Activated CD4-positive, alpha-beta T cell treated with anti-CD3 and anti-CD28 coated beads for 1 hour (primary cell): ENCODE results near the gene METTL17.
"Not testable (repeated sequence)": the region's sequence is repeated elsewhere in the genome, so short reads cannot be mapped to it uniquely, and the experiment has no call there.

ENCODE experiments used
- DNase-seq: peaks from one replicate; pipeline ENCODE4 v3.0.0-alpha.2; 2020

The METTL17 gene

DNA sequence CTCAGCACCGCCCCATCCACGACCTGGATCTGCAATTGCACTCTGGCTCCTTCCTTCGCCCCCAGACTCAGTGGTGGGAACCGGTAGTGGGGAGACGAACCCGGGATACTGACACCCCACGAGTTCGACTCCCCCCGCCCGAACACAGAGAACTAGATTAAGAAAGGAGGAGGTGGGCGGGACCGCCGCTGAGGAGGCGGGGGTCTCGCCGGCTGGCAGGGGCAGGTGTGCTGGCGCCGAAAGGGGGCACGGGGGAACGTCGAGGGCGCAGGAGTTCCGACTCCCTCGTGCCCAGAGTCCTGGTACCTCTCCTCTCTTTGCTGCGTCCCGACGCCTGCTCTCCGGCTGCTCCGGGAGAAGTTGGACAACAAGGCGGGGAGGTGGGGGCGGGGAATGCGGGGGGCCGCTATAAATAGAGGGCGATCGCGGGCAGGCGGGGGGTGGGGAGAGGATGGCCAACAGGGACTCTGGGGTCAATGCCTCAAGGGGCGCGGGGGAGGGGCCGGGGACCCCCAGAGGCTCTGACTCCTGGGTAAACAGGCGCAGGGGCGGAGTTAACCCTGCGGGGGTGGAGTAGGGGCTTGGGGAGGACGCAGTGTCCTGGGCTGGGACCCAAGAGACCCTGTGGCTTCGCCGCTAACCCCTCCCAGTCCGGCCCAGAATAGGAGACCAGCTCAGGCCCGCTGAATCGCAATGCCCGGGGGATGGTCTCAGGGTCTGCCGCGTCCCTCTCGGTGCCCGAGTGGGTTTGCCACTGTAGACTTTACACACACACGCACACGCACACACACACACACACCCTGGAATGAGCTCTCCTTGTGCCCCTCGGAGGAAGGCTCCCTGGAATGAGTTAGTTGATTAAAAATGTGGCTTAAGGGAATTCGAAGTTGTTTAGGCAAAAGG is 35.8 kb downstream of the METTL17 start:
- DNase-seq = no peak

DNA sequence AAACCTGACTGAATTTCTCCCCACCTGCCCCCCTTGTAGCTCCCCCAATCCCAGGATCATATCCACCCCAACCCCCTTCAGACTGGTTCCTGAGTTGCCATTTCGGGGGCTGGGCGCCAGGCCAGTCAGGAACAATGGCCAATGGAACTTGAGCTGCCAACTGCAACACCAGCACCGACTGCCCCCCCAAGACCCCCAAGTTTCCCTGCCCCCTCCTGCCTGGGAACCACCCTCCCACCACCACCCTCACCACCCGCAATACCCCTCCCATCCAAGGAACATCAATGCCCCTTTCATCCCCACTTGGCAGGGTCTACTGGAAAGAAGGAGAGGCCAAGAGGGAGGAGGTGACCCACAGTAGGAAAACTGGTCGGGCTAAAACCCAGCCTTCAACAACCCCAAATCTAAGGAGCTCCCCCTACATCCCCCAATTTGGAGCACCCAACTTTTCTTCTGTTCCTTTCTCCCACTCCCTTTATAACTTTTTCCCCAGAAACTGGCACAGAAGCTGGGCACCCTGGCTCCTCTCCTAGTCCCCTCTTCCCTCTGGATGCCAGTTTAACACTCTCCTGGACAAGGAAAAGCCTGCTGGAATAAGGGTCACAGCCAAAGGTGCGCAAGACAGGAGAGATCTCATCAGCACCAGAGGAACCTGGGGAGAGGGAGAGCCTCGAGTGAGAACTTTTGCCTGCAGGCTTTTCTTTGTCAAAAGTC is 36.7 kb downstream of the METTL17 start:
- DNase-seq = no peak

DNA sequence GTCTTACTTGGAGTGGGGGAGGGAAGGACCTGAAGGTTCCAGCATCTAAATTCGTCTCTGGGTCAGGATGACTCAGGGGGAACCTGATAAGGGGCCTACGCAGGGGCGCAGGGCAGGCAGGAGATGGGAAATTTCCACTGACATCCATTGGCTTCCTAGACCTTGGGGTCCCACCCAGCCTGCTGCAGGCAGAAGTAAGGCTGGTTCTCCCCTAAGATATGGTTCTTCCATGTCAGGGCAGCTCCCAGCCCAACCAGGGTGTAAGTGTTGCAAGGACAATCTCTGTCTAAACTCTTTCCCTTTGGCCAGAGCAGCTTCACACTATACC is 37.2 kb downstream of the METTL17 start:
- DNase-seq = no peak

DNA sequence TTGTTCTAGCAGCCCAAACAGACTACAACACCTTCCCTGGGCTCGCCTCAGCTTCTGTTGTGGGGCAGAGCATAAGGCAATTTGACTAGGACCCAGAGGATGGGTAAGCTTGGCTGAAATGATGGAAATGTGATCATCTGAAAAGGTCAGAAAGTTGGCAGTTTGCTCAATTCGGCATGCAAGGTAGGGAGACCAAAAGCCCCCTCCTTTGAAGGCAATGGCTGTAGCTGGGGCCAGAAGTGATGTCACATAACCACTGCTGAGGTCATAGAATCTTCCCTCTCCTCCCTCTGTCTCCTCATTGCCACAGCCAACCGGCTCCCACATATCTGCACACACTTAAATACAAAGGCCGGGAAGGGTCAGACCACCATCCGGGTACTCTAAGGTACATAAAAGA is 40.1 kb downstream of the METTL17 start, which contains the start of gene TPPP2:
TSS of gene TPPP2 (plus strand) at position 301 of the 400 bp plus-strand sequence. CDS start 365 bp downstream, outside the sequence.
- no peak for DNase-seq

DNA sequence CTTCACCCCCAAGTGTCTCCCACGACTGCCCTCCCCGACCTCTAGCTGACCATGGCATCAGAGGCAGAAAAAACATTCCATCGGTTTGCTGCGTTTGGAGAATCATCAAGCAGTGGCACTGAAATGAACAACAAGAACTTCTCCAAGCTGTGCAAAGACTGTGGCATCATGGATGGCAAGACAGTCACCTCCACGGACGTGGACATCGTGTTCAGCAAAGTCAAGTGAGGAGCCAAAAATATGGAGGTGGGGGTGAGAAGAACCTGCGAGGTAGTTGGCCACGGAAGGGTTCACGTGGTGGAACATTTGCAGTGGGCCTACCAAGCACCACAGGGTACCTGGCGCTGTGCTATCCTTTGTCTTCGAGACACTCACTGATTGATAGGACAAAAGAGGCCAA is 40.8 kb downstream of the METTL17 start:
- no peak for DNase-seq

DNA sequence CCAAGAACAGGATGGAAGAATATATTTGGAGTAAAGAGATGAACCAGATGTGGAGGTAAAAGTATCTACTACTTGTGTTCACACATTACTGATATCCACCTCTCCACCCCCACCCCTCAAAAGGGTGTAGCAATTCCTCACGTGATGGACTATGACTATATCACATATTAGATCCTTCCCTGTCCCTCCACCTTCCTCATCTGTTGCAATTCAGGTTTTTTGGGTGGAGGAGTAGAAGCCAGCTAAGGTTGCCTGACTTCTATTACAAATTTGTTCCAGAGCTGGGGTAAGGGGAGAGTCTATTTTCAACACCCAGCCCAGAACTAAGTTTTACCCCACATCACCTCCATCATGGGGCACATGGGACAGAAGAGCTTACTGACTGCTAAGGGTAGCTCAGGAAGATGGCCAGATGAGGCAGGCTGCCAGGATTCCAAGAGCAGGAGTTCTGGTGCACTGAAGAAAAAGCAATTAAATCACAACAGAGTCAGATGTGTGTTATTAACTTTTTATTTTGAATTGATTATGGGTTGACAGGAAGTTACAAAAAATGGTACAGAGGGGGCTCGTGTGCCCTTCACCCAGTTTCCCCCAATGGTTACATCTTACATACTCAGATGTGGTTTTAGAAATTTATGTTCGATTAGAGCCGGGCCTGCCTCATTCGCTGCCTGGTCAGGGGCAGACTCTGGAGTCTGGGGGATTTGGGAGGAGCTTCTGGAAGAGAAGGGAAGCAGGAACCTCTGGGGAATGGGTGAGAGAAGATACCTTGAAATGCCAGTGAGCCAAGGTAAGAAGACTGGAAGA is 42.7 kb downstream of the METTL17 start:
- no peak for DNase-seq

DNA sequence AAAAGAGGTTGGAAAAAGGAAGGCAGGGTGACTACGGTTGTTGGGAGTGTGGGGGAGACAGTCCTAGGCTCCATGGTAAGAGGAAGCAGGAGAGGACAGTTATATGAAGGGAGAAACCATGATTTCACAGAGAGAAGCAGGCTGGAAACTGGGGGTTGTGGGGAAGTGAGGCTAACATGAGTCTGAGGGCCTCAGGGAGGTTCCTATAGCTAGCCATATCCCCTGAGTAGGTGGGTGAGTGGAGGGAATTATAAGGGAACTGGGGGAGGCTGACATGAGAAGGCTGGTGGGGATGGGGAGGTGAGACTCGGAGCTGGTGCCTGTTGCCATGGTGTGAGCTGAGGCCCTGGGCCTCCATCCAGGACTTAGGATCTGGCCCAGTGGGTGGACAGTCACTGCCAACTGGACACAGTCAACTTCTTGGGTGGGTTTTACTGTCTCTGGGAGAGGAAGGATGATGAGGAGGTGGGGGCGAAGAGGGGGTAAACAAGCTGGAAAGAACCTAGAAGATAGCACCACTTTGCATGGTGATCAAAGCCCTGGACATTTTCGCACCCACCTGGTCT is 43.4 kb downstream of the METTL17 start:
- no peak for DNase-seq

DNA sequence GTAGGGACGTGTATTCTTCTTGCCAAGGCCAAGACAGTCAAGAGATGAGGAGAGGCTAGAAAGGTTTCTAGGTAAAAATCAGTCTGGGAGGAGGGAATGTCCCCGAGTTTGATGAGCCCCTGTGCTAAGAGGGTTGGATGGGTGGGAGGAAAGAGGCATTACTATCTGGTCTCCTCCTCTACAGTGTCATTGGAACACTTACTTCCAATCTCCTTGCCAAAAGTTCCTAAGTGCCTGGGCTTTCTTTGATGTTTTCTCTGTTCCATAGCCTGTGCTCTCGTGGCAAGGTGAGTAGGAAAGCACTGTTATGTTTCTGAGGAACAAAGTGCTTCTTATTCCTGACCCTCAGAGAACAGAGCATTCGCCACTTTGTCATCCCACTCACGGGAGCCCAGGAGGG is 44.9 kb downstream of the METTL17 start, which contains the start of gene RNASE13:
TSS of gene RNASE13 (minus strand) at position 101 of the 400 bp plus-strand sequence. CDS start 519 bp downstream, outside the sequence.
- no peak for DNase-seq

DNA sequence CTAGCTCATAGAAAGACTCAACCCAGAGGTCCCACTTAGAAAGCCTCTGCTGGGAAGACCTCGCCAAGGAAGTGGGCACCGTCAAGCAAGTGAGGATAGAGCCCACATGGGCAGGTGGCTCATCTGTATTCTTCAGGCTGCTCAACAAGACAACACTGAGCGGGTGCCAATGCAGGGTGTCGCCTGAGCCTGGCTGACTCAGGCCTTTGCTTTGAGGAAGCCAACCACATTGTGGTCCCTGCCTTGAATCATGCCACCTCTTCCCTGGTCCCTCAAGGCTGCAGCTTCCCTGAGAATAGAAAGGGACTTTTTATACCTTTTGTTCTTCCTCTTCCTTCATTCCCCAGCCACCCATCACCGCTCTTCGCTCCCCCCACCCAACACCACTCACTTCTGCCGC is 47.0 kb downstream of the METTL17 start:
- DNase-seq = no peak

DNA sequence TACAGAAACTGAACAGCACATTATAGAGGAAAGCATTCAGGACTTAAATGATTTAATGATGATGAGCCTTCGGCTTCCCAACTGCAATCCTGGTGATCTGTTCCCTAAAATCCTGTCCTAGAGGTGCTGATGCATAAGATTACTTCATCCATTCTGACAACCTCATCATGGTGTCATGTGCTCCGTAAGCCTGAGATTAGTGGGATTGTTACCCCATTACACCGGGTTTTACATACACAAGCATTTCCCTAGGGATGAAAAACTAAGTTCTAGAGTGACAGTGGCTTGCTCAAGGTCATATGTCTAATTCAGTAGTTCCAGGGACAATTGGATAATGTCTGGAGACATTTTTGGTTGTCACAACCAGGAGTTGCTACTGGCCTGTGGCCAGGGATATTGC is 47.4 kb downstream of the METTL17 start:
- no peak for DNase-seq

DNA sequence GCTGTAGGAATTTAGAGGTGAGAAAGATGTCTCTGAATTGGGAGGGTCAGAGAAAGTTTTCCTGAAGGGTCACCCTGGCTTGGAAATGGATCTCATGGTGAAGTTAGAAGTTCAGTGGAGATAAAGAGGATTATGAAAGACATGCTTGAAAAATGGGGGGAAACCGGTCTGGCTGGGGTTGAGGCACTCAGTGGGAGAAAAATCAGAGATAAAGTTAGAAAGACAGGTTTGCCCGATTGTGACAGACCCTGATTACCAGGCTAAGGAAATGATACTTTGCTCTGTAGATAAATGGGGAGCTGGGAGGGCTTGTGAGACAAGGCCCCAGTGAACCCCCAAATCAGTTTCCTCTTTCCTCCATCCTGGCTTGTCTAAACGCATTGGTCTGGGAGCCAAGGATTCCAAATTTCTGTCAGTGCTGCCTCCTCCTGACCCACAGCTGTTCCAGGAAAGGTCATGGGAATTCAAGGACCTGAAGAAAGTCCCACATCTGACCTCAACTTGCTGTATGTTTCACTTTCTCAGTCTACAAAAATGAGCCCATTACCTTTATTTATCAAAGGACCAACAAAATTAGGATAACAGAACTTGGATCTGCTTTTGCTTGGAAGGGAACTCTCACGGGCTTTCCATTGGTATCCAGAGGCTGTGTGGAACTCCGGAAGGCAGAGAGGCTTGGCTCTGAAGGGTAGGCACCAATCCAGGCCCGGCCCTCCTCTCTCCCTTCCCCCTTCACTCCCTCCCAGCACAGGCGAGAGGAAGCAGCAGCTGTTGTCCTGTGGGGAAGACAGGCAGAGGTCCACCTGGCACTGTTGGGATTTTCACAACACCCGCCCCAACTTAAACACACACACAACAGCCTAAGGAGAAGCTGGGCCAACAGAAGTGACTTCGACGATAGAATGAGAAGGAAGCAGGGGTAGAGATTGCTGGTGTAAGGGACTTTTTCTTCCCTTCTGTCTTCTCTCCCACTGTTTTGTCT is 49.0 kb downstream of the METTL17 start:
- DNase-seq = no peak

DNA sequence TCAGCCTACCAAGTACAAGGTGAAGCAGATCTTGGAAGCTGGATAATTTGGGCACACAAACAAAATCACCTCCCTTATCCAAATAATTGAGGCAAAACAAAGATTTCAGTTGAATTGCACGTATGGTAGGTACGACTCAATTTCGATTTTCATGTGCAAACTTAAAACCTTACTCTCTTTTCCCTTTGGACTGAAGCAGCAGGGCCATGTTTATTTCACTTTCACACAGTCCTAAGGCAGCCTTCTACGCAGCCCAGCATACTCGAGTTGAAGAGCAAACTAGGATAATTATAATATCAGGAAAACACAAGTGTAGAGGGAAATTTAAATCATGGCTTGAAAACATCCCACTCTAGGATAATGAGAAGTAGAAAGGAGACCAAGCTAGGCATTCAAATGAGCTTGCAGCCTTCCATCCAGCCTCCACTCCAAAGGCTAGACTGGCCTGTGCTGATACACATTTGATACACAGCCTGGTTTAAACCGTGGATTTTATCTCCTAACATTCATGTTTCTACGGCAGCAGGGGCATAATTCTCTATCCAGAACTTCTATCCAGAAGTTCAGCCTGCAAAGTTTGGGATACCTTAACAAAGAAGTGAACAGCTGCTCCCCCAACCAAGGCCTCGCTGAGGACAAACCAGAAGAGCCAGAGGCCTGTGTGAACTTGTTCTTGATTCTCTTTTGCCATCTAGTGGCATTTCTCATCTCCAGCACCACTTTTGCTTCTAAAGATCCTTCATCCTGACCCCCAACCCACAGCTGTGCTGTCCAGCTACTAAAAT is 50.0 kb downstream of the METTL17 start:
- DNase-seq = no peak

DNA sequence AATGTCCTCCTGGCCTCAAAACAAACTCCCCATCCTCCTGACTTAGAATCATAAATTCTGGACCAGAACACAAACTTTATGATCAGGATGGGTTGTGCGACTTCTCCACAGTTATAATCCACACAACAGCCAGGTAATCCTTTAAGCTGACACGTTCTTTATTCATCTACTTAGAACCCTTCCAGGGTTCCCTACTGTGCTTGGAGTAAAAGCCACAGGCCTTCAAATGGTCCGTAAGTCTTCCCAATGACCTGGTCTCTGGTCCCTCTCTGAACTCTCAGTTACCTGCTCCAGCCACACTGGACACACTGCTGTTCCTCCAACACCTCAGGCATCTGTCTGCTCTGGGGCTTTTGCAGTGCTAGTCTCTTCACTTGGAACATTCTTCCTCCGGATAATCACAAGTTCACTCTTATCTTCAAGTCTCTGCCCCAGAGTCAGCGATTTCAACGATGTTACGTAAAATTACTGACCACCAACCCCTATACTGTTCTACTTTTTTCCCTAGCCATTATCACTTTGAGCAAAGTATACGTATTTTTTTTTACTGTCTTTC is 50.7 kb downstream of the METTL17 start:
- no peak for DNase-seq

DNA sequence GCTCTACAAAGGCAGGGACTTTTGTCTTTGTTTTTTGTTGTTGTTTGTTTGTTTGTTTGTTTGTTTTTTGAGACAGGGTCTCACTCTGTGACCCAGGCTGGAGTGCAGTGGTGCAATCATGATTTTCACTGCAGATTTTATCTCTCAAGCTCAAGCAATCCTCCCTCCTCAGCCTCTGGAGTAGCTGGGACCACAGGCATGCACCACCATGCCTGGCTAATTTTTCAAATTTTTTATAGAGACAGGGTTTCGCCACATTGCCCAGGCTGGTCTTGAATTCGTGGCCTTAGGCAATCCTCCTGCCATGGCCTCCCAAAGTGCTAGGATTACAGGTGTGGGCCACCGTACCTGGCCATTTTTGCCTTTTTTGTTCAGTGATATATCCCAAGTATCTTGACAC is 51.2 kb downstream of the METTL17 start:
- DNase-seq = not testable (repeated sequence)

DNA sequence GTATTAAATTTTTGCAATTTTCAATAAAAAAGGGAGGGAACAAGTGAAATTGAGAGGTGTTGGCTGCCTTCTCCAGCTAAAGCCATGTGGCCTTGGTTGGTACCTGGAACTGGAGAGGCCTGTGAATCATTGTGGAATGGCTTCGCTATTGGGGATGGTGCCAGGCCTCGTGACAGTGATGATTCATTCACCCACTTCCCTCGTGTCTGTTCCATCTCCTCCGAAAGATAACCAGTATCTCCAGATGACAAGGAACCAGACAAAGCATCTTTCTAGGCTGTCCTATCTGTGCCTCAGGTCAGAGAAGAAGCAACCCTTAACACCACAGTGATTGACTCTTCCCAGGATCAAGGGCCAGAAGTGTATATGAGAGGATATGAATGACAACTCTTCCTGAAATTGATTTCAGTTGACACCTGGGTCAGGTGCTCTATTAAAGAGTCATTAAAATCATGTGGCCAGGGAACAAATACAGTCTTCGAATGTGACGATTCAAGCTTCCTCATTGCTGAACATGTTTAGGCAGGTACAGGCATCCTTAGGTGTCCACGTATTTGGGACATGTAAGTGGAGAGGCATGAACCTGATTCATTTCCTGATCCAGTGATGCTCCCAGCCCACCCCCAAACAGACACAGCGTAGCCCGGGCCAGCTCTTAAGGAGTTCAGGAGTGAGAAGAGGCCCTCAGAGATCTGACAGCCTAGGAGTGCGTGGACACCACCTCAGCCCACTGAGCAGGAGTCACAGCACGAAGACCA is 52.1 kb downstream of the METTL17 start, which contains the start of gene RNASE7:
TSS of gene RNASE7 (plus strand) at position 687 of the 758 bp plus-strand sequence. CDS start 631 bp downstream, outside the sequence.
- no peak for DNase-seq

DNA sequence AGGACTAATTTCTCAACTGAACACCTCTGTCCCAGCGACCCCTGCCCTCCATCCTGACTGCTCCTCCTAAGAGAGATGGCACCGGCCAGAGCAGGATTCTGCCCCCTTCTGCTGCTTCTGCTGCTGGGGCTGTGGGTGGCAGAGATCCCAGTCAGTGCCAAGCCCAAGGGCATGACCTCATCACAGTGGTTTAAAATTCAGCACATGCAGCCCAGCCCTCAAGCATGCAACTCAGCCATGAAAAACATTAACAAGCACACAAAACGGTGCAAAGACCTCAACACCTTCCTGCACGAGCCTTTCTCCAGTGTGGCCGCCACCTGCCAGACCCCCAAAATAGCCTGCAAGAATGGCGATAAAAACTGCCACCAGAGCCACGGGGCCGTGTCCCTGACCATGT is 53.1 kb downstream of the METTL17 start:
- DNase-seq = no peak

DNA sequence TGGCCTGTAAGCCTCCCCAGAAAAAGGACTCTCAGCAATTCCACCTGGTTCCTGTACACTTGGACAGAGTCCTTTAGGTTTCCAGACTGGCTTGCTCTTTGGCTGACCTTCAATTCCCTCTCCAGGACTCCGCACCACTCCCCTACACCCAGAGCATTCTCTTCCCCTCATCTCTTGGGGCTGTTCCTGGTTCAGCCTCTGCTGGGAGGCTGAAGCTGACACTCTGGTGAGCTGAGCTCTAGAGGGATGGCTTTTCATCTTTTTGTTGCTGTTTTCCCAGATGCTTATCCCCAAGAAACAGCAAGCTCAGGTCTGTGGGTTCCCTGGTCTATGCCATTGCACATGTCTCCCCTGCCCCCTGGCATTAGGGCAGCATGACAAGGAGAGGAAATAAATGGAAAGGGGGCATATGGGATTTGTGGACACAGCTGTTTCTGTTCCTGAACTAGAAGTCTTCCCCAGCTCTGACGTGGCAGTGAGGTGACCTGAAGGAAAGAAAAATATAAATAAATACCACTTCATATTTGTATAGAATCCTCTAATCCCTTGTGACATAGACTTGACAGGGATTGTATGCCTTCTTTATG is 53.7 kb downstream of the METTL17 start:
- no peak for DNase-seq

DNA sequence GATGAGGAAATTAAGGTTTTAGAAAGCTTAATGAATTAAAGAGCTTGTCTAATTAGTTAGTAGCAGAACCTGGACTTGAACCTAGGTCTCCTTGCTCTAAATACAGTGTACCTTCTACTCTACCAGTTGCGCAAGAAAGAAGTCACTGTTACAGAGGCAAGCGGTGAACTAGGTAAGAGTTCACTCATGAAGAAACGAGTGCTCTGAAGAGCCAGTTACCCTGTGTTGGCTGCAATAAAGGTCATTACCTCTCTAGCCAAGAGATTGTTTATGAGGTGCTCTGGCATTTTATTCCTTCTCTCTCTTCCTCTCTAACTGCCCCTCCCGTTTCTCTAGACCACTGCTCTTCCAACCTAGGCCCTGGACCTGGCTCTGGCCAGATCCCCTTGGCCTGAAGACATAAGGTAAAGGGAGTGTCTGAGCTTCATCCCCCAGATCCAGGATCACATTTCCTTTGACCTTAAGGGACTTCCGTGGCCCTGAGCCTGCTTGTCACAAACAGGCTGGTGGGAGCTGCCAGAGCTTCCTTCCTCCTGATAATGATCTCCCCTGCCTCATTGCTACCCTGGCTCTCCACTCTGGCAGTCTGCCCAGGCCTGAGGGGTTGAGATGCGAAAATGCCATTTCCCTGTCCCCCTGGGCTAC is 54.3 kb downstream of the METTL17 start:
- no peak for DNase-seq
